ENCODE results near the gene VWF.

GRCh38 chr12:6062395-6062756 lies 62.1 kb downstream of the VWF start:
- TF ChIP-seq CTCF (IDR thresholded peaks at IDR 0.05; ENCODE audit: insufficient read depth, low read length), result no peak
- TF ChIP-seq GABPA (IDR thresholded peaks at IDR 0.05; ENCODE audit: low read depth), result no peak
- TF ChIP-seq REST (IDR thresholded peaks at IDR 0.05; ENCODE audit: insufficient replicate concordance, low read depth), result no peak
- no peak for TF ChIP-seq POLR2AphosphoS5 (IDR thresholded peaks at IDR 0.05; ENCODE audit: low read depth)
